ENCODE data around the gene VAV3. TPM values are rescaled to one million over a fixed set of nuclear protein-coding genes. Genes with fewer than 3 reads are reported as not detected.

VAV3 gene
- total and polyA plus RNA-seq, 8 donors: 7.1 to 21.4 (median 12.8) TPM

DNA sequence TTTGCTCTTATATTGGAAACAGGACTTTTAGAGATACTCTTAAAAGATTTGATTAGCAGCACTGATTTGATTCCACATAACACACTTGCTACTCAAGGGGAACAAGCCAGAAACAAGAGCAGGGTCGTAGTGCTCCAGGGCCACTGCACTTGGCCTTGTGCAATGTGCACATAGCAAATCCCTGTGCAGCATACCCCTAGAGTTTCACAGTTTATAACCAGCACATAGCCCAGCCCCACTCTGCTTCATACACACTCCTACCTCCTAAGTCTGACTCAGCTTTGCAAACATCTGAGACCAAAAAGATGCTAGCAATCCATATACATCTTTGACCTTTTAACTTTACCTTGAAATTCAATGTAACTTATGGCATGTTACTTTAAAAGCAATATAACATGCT, 157.6 kb downstream of the VAV3 start:
- Histone ChIP-seq H3K36me3 (no peaks in the 10 kb centered on the region), H3K4me3 (no peak overlapping the region), H3K9me3 (no peaks in the 10 kb centered on the region), H3K4me1 (no peaks in the 10 kb centered on the region), H3K27ac (no peak overlapping the region), H3K27me3 (no peaks in the 10 kb centered on the region)
- DNase-seq (no peak), ATAC-seq (no peak), FAIRE-seq (no peak)
- WGBS, 2 donors: 44 to 79% methylated on average over 1 of the region's 1 CpG
- intact Hi-C loops (cut with DNase I): no loop called here
- TF ChIP-seq, protein P1, sequence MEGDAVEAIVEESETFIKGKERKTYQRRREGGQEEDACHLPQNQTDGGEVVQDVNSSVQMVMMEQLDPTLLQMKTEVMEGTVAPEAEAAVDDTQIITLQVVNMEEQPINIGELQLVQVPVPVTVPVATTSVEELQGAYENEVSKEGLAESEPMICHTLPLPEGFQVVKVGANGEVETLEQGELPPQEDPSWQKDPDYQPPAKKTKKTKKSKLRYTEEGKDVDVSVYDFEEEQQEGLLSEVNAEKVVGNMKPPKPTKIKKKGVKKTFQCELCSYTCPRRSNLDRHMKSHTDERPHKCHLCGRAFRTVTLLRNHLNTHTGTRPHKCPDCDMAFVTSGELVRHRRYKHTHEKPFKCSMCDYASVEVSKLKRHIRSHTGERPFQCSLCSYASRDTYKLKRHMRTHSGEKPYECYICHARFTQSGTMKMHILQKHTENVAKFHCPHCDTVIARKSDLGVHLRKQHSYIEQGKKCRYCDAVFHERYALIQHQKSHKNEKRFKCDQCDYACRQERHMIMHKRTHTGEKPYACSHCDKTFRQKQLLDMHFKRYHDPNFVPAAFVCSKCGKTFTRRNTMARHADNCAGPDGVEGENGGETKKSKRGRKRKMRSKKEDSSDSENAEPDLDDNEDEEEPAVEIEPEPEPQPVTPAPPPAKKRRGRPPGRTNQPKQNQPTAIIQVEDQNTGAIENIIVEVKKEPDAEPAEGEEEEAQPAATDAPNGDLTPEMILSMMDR (IDR thresholded peaks at IDR 0.05): no peak

DNA sequence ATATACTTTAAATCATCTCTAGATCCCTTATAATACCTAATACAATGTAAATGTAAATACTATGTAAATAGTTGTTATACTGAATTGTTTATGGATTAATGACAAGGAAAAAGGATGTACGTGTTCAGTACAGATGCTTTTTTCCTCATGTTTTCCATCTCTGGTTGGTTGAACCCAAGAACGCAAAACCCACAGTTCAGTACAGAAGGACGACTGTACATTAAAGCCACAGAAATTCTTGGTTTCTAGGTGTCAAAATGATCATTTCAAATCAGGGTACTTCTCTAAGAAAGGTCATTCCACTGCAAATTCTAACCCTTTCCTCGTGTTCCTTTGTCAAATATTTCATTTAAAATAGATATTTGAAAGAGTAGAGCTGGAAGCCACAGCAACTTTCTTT, 158.1 kb downstream of the VAV3 start:
- no peak for DNase-seq
- 60 to 66% methylated on average over 4 of the region's 4 CpGs for WGBS, 2 donors
- no peaks in the 10 kb centered on the region for H3K36me3 ChIP-seq
- H3K4me3 ChIP-seq: no peak overlapping the region
- FAIRE-seq: no peak
- no peaks in the 10 kb centered on the region for H3K4me1 ChIP-seq
- H3K27ac ChIP-seq: no peak overlapping the region
- no peak for ATAC-seq
- no peaks in the 10 kb centered on the region for H3K27me3 ChIP-seq
- TF ChIP-seq, protein P1 (IDR thresholded peaks at IDR 0.05): no peak
- no peaks in the 10 kb centered on the region for H3K9me3 ChIP-seq
- intact Hi-C loops (cut with DNase I): no loop called here

DNA sequence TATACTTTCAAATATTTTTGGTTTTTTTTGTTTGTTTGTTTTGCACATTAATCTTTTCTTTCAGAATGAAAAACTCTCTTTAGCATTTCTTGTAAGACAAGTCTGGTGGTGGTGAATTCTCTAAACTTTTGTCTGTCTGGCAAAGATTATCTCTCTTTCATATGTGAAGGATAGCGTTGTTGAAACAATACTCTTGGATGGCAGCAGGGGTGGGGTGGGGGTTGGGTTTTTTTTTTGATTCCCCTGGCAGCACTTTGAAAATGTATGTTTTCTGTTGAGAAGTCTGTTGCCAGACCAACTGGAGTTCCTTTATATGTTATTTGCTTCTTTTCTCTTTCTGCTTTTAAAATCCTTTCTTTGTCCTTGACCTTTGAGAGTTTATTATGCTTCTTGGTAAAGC, 160.2 kb downstream of the VAV3 start:
- Histone ChIP-seq H3K36me3 (no peaks in the 10 kb centered on the region), H3K27ac (no peak overlapping the region), H3K9me3 (no peaks in the 10 kb centered on the region), H3K27me3 (no peaks in the 10 kb centered on the region), H3K4me1 (no peaks in the 10 kb centered on the region), H3K4me3 (no peak overlapping the region)
- TF ChIP-seq, protein P1 (IDR thresholded peaks at IDR 0.05): no peak
- FAIRE-seq: no peak
- intact Hi-C loops (cut with DNase I): no loop called here
- ATAC-seq: no peak
- WGBS, 2 donors: 51 to 59% methylated on average over 1 of the region's 1 CpG
- no peak for DNase-seq

DNA sequence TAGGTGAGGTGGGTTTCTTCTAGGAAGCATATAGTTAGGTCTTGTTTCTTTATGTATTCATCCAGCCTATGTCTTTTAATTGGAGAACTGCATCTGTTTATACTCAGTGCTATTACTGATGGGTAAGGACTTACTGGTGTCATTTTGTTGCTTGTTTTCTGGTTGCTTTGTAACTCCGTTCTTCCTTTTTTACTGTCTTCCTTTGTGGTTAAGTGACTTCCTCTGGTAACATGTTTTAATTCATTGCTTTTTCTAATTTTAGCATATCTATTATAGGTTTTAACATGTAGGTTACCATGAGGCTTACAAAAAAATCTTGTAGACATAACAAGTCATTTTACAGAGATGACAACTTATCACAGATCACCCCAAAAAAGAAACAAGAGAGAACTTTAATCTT, 160.8 kb downstream of the VAV3 start:
- Histone ChIP-seq H3K27ac (no peak overlapping the region), H3K27me3 (no peaks in the 10 kb centered on the region), H3K4me1 (no peaks in the 10 kb centered on the region), H3K9me3 (no peaks in the 10 kb centered on the region), H3K36me3 (no peaks in the 10 kb centered on the region), H3K4me3 (no peak overlapping the region)
- TF ChIP-seq, protein P1 (IDR thresholded peaks at IDR 0.05): no peak
- intact Hi-C loops (cut with DNase I): no loop called here
- DNase-seq (no peak), ATAC-seq (no peak), FAIRE-seq (no peak)
- 58 to 69% methylated on average over 1 of the region's 1 CpG for WGBS, 2 donors

DNA sequence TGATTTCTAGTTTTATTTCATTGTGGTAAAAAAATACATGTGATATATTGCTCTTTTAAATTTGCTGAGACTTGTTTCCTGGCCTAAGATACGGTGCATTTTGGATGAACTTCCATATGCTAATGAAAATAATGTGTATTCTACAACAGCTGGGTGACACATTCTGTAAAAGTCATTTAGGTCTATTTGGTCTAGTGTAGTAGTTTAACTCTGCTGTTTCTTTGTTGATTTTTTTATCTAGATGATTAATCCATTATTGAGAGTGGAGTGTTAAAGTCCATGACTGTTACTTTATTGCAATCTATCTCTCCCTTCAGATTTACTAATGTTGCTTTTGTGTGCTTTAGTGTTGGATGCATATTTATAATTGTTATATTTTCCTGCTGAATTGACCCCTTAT, 161.4 kb downstream of the VAV3 start:
- 17 to 38% methylated on average over 1 of the region's 1 CpG for WGBS, 2 donors
- no peak overlapping the region for H3K27ac ChIP-seq
- DNase-seq (no peak), FAIRE-seq (no peak), ATAC-seq (no peak)
- no peaks in the 10 kb centered on the region for H3K36me3 ChIP-seq
- no peak overlapping the region for H3K4me3 ChIP-seq
- no peaks in the 10 kb centered on the region for H3K4me1 ChIP-seq
- H3K27me3 ChIP-seq: no peaks in the 10 kb centered on the region
- no peaks in the 10 kb centered on the region for H3K9me3 ChIP-seq
- TF ChIP-seq, protein P1 (IDR thresholded peaks at IDR 0.05): no peak
- intact Hi-C loops (cut with DNase I): no loop called here

Measured in pancreas (tissue), 10 donors.